ENCODE results near the gene NHSL2.

The NHSL2 gene

DNA sequence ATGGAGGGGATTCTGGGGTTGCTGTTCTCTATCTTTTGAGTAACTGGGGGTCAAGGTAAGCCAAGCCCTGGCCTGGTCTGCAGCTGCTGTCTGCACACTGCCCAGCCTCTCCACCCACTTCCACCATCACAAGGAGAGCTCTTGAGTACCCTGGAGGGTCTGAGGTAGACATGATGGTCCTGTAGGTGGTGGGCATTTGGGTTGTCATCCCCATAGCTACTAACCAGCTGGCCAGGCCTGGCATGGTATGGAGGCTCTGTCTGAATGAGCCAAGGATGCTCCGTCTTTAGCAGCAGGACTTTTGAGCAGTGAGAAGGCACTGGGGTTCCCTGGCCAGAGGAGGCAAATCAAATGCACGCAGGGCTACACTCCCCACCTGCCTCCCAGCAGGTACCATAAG is 82.7 kb downstream of the NHSL2 start:
- no peak for DNase-seq

DNA sequence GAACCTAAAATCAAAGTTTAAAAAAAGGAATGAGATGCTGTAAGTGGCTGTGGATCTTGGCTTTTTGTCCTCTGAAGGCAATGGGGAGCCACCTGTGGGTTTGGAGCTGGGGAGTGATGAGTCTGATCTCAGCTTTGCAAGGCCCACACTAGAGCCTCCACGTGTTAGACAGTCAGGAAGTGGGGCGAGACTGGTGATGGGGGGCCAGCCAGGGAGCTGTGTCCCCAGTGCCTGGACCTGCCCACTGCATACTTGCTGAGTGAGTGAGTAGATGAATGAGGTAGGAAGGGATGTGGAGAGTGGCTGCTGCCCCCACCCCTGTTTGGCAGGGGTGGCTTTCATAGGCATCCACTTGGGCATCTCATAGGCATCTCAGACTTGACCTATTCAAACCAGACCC is 84.0 kb downstream of the NHSL2 start:
- DNase-seq, result no peak

DNA sequence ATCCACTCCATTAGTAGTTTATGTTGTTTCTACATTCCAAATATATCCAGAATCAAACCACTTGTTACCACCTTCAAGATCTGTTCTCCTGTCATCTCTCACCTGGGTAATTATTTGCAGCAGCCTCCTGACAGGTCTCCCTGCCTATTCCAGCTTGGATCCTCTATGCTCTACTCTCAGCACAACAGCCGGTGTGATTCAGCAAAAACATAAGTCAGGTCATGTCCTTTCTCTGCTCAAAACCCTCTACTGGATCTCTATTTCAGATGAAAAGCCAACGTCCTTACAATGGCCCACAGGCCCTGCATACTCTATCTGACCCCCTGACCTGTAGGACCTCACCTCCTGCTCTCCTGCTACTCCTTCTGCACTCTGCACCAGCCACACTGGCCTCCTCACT is 84.5 kb downstream of the NHSL2 start:
- DNase-seq, result no peak

DNA sequence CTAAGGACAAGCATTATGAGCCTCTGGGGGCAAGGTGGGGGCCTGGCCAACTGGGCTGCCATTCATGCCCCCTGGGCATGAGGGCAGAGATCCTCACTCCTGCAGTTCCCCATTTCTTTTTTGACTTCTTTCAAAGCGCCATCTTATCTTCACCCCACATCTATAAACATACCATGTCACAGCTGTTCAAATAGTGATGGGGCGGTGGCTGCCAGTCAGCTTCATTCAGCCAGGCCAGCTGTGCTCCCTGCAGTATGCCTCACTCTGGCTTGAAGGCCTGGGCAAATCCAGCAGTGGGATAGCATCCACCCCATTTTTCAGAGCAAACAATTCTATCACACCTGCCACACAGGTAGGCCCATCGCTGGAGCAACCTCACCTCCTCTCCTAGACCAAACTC is 85.5 kb downstream of the NHSL2 start:
- no peak for DNase-seq

DNA sequence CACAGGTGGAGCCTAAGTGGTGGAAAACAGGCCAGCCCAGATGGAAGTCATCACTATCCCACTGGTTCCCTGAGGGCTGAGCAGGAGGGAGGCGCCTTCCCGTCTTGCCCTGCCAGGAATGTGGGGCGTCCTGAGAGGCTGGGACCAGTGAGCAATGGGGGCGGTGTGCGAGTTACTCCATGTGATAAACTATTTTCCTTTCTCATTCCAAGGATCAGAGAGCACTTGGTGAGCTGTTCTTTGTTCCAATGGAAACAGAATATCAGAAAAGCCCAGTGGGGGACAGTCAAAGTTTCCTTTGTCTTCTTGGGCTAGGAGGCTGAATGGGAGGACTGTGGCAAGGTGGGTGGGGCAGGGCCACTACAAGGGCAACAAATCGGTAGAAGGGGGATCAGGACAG is 86.2 kb downstream of the NHSL2 start:
- no peak for DNase-seq

DNA sequence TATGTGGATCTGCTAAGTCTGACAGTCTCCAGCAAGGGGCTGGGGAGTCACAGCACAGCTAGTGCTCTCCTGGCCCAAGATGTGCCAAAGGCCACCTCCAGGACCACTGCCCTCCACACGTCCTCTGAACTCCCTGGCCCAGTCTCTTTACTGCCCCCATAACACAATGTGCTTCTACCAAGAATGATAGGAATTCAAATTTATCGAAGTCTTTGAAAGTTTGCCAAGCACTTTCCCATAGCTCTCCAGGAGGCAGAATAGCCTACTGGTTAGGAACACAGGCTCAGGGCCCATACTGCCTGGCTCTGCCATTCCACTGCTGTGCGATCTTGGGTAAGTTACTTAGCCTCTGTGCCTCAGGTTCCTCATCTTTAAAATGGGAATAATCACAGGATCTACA is 86.7 kb downstream of the NHSL2 start:
- no peak for DNase-seq

DNA sequence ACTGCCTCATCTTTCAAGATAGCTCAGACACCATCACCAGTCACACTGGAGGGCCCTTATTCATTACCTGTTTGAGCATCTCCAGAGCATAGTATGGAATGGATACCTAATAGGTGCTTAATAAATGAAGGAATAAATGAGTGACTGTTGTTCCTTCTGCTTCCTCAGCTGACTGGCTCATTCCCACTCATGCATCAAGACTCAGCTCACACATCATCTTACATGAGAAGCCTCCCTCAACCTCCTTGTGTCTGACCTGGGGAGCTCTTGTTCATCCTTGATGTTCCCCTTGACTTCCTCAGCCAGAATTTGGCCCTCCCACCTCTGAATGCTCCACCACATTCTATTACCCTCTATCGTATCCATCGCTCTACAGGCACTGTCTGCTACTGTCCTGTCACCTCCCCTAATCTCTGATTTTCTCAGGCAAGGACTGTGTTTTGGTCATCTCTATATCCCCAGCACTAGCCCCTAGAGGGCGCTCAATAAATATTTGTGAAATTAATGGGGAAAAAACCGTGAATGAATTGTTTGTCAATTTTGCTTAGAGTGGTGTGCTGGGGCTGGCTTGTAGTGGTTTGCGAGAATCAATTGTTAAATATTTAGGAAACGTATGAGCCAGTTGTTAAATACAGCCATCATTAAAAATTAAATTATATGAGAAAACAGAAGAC is 88.3 kb downstream of the NHSL2 start:
- DNase-seq, result peak; percentile 58

DNA sequence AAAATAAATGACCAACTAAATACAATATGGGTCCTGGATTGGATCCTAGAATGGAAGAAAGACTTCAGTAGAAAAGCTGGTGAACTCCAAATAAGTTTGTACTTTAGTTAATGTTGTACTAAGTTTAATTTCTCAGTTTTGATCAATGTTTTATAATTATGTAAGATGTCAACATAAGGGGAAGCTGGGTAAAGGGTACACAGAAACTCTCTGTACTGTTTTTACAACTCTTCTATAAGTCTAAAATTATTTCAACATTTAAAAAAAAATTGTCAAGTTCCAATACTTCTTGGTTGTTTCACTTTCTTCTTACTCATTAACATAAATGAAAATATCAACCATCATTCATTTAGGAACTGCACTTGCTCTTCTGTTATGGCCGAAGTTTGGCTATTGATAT is 88.9 kb downstream of the NHSL2 start:
- DNase-seq, result no peak

DNA sequence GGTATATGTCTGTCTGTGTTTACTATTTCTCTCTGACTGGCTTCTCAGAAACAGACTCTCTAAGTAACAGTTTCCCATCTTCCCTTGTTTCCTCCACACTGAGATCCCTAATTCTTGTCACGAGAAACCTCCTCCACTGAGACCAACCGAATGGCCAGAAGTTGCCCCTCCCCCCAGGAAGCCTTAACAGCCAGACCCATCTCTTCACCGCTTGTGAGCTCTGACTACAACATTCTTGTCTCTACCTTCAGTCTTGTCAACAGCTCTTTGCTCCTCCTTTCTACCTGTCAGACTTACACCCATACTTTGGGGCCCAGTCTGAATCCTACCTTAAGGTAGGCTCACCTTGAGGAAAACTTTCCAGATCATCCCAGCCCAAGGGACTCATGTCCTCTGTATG is 90.8 kb downstream of the NHSL2 start:
- no peak for DNase-seq

DNA sequence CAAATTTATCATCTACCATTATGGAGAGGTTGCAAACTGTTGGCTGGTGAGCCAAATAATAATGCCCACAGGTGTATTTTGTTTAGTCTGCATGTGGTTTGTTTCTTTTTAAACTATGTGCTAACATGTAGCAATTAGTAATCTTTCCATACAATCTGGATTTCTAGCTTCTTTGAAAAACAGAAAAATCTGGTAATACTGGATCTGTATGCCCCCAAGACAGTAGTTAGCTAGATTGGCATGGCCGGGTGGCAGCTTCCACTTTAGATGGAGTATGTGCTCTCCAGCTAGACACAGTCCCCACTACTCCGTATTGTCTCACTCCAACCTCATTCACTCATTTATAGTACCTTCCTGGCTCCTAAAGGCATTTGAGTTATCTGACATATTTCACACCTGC is 91.3 kb downstream of the NHSL2 start:
- DNase-seq, result no peak

DNA sequence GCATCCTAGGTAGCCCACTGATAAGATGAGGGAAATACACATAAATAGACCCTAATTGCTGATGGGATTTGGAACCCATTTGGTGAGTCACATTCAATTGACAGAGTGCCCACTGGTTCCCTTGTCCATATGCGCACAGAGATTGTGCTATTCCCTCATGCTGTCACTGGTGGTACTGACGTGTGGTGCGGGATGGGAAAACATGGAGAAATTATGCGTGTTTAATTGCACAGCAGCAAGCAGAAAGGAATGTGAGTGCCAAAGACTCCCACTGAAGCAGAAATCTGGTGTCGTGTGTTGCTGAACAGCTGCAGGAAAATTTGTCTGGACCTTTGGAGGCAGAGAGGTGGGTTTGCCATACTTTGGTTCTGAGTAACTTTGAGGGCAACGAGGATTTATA is 92.2 kb downstream of the NHSL2 start:
- DNase-seq, result no peak

DNA sequence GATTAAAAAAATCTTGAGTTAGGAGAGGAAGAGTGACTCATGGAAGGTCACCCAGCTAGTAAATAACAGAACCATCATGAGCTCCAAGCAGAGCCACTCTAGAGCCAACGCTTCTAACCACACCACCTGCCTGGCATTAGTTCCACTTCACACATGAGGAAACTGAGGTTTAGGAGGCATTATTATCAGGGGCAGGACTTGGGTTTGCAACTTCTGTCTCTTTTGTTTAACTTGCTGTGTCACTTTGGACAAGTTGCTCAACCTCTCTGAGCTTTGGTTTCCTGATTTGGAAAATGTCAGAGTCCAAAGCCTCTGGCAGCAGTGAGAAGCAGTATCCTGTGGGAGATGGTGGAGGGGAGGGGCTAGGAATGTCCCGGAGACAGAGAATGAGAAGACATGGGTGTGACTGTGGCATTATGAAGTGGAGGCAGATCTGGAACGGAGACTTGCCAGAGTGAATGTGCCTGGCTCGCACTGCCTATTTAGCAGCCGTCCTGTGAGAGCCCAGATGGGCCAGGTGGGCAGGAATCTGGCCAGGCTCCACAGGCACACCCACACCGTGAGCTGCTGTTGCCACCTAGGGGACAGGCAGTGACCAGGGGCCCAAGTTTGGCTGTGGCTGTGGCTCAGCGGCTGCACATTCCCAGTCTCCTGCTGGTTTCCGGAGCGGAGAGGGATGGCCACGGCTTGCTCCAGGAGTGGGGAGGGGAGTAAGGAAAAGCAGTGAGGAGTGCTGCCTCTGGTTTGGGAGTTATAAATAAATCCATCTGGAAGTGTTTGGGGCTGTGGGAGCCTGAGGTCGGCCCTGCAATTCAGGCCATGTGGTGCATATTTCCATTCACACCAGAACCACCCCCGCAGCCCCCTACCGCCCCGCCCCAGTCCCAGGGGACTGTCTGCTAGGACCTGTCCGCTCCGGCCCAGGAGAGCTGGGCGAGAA is 93.4 kb downstream of the NHSL2 start:
- DNase-seq, result no peak

DNA sequence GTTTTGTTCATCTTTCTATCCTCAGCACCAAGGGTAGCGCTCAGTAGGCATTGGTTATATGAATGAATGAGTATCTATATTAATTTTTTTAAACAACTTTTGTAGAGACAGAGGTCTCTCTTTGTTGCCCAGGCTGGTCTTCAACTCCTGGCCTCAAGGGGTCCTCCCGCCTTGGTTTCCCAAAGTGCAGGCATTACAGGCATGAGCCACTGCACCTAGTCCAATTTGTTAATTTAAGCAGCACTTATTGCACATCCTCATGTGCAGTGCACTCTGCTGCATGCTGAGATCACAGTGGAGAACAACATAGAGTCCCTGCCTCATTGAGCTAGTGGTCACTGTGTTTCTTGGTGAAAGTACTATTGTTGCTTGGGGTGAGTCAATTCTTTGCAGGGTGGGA is 94.4 kb downstream of the NHSL2 start:
- DNase-seq, result no peak

DNA sequence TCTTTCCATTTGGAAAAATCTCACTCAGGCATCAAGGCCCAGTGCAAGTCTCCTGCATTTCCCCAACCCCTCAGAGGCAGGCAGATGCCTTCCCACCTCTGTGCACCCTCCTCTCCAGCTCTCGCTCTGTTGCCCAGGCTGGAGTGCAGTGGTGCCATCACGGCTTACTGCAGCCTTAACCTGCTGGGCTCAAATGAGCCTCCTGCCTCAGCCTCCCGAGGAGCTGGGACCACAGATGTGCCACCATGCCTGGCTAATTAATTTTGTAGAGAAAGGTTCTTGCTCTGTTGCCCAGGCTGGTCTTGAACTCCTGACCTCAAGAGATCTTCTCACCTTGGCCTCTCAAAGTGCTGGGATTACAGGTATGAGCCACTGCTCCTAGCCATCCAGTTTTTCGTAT is 95.8 kb downstream of the NHSL2 start:
- no peak for DNase-seq

DNA sequence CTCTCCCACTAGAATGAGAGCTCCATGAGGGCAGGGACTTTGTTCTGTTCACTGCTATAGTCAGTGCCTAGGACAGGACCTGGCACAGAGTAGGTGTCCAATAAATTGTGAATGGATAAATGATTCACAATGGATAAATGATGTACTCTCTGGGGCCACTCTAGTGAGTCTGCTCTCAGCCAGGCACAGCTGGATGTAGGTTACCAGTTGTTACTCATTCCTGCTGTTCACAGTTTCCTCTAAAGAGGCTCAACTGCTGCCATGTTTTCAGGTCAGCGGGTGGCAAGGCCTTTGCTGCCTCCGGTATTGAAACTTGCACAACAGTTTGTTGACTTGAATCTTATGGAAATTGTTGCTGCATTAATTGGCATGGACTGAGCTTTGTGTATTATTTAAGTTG is 99.1 kb downstream of the NHSL2 start:
- no peak for DNase-seq

DNA sequence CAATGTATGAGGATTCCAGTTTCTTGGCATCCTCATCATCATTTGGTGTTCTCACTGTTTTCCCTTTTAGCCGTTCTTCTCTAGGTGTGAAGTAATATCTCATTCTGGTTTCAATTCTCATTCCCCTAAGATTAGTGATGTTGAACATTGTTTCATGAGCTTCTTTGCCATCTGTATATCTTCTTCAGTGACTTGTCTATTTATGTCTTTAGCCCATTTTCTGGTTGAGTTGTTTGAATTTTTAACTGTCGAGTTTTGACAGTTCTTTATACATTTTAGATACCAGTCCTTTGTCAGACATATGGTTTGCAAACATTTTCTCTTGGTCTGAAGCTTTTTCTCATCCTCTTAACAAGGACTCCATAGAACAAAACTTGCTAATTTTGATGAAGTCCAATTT is 101.1 kb downstream of the NHSL2 start:
- no peak for DNase-seq

DNA sequence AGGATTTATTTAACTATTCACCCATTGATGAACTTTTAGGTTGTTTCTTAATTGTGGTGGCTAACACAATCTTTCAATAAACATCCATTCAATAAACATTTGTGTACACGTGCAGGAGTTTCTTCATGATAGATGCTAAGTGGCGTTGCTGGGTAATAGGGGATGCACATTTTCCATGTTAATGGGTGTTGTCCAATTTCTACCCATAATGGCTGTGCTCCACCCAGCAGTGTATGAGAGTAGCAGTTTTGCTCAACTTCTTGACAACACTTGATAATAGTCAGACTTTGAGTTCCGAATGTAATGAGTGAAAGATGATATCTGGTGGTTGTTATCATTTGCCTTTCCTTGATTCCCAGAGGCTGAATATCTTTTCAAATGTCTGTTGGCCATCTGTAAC is 104.7 kb downstream of the NHSL2 start:
- DNase-seq, result no peak

DNA sequence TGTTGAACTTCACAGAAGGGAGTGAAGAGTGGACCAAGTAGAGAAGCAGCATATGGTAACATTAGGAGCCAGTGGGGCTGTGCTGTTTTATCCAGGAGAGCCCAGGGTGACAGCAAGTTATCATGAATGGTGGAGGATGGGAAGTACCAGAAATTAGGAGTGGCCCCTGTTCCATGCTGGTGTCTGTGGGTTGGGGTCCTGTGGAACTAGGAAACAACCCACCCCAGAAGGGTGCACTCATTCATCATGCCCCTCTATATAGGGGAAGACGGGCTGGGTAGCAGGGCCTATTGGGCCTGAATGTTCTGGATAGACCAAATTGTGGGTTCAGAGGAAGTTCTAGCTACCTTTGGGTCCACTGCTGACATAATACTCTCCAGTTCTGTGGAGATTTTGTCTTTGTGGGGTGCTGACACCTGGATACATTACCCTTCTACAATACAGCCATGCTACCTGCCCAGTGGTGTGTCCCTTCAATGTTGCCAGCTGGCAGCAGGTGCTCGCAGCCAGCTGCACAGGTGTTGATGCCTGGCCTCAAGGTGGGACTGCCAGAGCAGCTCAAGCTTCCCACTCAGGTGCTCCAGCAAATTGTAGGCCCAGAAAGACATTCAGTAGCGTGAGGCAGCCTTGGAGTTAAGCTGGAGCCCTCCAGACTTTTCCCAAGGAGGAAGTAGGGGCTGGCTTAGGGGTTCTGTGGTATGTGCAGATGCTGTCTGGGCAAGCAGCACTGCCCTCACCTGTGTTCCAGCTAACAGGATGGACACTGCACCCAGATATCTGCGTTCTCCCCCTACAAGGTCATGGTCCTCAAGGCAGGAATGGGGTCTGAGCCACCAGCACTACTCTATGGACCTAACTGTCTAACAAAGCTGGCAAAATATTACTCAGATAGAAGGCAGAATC is 106.5 kb downstream of the NHSL2 start:
- DNase-seq, result no peak

DNA sequence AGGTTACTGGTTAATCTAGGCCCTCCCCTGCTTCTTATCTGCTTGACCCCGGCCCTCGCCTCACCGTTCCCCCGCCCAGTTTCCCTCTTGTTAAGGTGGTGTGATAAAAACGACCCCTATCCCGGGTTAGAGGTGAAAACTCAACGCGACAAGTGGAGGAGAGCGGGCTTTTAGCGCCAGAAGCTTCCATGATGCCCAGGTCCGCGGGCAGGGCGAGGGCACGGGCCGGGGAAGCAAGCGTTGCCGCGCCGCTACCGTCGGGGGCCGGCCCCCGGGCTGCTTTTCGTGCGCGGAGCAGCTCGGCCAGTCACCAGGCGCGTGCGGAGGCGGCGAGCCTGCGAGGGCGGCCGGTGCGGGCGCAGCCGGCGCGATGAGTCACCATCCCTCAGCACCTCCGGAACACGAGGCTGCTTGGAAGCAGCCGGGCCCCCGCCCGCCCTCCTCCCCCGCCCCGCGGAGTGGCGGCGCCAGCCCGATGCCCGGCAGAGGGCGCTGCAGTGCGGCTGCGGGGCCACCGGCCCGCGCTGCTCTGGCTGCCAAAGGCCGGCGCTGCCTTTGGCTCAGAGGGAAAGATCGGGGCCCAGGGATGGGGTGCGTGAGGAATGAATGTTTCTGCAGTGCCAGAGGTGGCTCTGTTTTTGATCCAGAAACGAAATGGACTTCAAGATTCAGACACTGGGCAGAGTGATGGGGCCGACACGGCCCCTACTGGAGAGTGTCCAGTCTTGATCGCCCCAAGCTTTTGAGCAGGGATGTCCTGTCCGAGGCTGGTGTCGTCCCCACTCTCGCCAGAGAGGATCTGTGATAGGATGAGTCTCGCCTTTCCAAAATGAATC is 107.8 kb downstream of the NHSL2 start:
- DNase-seq, result peak; percentile 87

DNA sequence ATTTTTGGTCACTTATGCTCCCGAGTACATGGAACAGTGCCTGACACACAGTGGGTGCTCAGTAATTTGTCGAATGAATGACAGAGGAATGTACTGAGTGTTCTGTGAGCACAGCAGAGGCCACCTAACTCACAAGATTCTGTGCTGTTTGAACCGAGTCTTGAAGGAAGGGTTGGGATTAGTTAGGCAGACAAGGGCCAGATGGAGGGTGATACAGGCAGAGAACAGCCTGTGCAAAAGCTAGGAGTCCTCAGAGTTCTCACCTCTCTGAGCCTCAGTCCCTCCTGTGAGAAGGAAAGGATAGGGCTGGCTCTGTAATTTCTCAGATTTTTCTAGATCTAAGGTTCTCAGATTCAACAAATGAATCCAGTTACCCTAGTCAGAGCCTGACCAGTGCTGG is 108.8 kb downstream of the NHSL2 start:
- DNase-seq, result no peak

DNA sequence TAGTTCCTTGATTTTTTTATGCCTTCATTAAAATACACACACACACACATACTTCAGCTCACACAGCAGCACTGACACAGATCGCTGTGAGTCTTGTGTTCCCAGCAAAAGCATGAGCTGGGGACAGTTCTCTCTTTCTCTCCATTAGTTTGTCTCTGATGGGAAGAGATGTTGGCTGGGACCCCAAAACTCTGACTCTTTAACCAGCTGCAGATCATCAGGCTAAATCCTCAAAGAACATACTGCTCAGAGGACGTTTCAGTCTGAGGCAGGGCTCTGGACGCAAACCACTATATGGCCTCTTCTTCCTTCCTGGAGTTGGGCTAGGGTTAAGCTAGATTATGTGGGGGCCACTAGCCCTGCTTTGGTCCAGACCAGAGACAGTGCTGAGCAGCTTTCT is 109.6 kb downstream of the NHSL2 start:
- DNase-seq, result no peak

DNA sequence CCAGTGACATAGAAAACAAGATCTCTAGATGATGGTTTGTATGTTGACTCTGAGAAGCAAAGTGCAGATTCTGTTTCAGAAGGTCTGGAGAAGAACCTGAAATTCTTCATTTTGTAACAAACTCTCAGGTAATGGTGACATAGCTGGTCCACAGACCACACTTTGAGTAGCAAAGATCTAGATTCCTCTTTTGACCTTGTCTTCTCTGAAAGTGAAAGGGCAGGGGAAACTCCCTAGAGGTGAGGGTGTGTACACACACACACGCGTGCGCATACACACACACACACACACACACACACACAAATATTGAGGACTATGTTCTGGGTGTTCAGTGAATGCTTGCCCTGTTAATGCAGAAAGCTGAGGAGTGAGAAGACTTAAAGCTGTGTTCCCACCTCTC is 110.1 kb downstream of the NHSL2 start:
- DNase-seq, result no peak

DNA sequence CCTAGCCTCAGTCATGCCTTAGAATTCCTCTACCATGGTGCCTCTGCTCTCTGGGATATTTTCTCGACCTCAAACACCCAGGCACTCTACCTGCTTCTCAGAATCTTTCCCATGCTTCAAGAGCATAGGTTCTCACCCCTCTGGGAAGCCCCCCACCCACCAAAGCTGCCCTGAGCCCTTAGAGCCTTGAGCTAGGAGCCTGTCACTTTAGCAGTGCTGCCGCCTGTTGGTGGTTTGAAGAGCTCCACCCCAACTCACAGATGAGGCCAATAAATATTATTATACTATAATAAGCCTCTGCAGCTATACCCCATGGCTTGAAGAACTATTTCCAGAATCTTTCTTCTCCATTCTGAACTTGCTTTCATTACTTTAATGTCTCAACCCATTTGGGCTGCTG is 111.3 kb downstream of the NHSL2 start:
- peak; percentile 34 for DNase-seq

Measured in CD4-positive, alpha-beta T cell treated with Interleukin-6 for 4 hours (primary cell).